IPS-NIHi11 (cell line): Measurements from ENCODE around the gene CMSS1.

Source experiments
- DNase-seq: peaks from one replicate; pipeline ENCODE4 v3.0.0; 2012; ENCODE audit warnings: mixed read lengths, low spot score

CMSS1 gene

GRCh38 chr3:100230710-100231109, 413.0 kb downstream of the CMSS1 start:
- no peak for DNase-seq
